Duodenal mucosa (tissue), 2 donors: ENCODE measurements around the gene TBC1D22B.

Experiments
- H3K27ac ChIP-seq: one replicate; pipeline ENCODE4 v1.7.0; 2013; ENCODE audit warnings: low read depth, low read length
- H3K27me3 ChIP-seq, 2 donors: one replicate each; pipeline ENCODE4 v1.7.0; 2013; ENCODE audit warnings: low read length in 2 of 2, control low read depth in 1 of 2; ENCODE audit not compliant: insufficient read depth in 2 of 2, control insufficient read depth in 1 of 2
- H3K36me3 ChIP-seq, 2 donors: one replicate each; pipeline ENCODE4 v1.7.0; 2013; ENCODE audit warnings: low read length in 2 of 2, control low read depth in 1 of 2; ENCODE audit not compliant: insufficient read depth in 2 of 2, control insufficient read depth in 1 of 2
- H3K4me1 ChIP-seq, 2 donors: one replicate each; pipeline ENCODE4 v1.7.0; 2013; ENCODE audit warnings: low read length in 2 of 2, control low read depth in 1 of 2; ENCODE audit not compliant: insufficient read depth in 2 of 2, control insufficient read depth in 1 of 2
- H3K4me3 ChIP-seq, 2 donors: one replicate each; pipeline ENCODE4 v1.7.0; 2013; ENCODE audit warnings: low read length in 2 of 2, low read depth in 1 of 2
- H3K9ac ChIP-seq, 2 donors: one replicate each; pipeline ENCODE4 v1.7.0; 2013; ENCODE audit warnings: low read length in 2 of 2, low read depth in 1 of 2
- H3K9me3 ChIP-seq, 2 donors: one replicate each; pipeline ENCODE4 v1.7.0; 2013; ENCODE audit warnings: low read length in 2 of 2, control low read depth in 1 of 2; ENCODE audit not compliant: control insufficient read depth in 1 of 2

TBC1D22B gene

DNA sequence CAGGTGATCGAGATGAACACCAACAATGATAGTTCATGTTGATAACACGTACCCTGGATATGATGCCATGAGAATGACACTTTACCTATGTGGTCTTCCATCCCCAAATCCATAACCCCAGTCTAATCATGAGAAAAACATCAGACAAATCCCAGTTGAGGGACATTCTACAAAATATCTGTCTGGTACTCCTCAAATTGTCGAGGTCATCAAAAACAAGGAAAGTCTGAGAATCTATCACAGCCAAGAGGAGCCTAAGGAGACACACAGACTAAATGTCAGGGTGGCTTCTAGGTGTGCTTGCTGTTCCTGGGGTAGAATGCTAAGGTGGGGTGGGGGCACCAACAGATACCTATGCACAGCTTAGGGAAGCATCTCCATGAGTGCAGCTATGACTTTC is 93.5 kb downstream of the TBC1D22B start:
- H3K9me3 ChIP-seq, result no peaks in the 10 kb centered on the region
- H3K4me3 ChIP-seq, result no peak overlapping the region
- H3K36me3 ChIP-seq, result no peaks in the 10 kb centered on the region
- no peaks in the 10 kb centered on the region for H3K27me3 ChIP-seq
- peaks cover 6 to 14% of the 10 kb centered on the region in 2 donors for H3K4me1 ChIP-seq
- no peak overlapping the region for H3K27ac ChIP-seq
- no peak overlapping the region for H3K9ac ChIP-seq

DNA sequence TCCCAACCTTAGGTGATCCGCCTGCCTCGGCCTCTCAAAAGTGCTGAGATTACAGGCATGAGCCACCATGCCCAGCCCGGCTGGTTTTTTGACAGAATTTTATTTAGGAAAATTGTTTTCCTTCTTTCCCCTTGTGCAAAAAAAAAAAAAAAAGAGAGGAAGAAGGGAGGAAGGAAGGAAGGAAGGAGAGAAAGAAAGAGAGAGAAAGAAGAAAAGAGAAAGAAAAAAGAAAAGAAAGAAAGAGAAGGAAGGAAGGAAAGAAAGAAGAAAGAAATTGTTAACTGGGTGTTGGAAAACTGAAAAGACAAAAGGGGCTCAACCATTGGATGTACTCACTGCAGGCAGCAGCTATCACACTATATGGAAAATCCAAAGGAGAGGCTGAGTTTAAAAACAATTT is 94.8 kb downstream of the TBC1D22B start:
- Histone ChIP-seq H3K9me3 (no peaks in the 10 kb centered on the region), H3K4me1 (peaks cover 6 to 14% of the 10 kb centered on the region in 2 donors), H3K9ac (no peak overlapping the region), H3K4me3 (no peak overlapping the region), H3K27ac (no peak overlapping the region), H3K27me3 (no peaks in the 10 kb centered on the region), H3K36me3 (no peaks in the 10 kb centered on the region)

DNA sequence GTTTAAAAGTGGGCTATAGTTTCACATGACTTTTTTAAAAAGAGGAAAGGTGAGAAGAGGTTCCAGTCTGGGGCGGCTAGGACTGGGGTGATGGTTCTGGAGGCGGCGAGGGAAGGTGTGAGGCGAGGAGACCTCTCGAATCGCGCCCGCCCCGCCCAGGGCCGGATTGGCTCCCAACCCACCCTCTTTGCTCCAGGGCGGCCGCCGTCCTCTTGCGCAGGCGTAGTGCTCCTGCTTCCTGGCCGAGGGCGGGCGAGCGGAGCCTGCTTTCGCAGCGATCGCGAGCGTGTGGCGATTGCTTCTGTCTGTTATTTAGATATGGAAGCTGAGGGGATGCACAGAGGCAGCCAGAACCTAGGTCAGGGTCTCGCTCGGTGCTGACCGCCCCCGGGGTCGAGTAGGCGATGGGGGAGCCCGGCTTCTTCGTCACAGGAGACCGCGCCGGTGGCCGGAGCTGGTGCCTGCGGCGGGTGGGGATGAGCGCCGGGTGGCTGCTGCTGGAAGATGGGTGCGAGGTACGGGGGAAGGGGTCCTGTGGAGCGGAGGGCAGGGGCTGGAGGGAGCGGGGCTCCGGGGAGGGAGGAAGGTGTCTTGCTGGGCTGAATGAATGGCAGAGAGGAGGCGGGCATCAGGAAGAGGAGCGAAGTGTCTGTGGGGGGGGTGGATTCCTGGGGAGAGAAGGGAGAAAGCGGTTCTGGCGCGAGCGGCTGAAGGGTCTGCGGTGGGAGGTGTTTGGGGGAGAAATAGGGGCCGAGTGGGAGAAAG is 96.4 kb downstream of the TBC1D22B start, which contains the start of gene RNF8:
TSS of gene RNF8 (plus strand) at position 223 of the 765 bp plus-strand sequence. CDS start at position 405, 182 bp downstream.
- Histone ChIP-seq H3K27ac (no peak within 1 kb of the TSS), H3K9me3 (no peaks in the 10 kb centered on the region), H3K36me3 (no peaks in the 10 kb centered on the region), H3K4me1 (peaks cover 6 to 14% of the 10 kb centered on the region in 2 donors), H3K4me3 (peak within 1 kb of the TSS; percentile 93 to 95), H3K27me3 (no peaks in the 10 kb centered on the region), H3K9ac (peak within 1 kb of the TSS; percentile 71 to 76)

DNA sequence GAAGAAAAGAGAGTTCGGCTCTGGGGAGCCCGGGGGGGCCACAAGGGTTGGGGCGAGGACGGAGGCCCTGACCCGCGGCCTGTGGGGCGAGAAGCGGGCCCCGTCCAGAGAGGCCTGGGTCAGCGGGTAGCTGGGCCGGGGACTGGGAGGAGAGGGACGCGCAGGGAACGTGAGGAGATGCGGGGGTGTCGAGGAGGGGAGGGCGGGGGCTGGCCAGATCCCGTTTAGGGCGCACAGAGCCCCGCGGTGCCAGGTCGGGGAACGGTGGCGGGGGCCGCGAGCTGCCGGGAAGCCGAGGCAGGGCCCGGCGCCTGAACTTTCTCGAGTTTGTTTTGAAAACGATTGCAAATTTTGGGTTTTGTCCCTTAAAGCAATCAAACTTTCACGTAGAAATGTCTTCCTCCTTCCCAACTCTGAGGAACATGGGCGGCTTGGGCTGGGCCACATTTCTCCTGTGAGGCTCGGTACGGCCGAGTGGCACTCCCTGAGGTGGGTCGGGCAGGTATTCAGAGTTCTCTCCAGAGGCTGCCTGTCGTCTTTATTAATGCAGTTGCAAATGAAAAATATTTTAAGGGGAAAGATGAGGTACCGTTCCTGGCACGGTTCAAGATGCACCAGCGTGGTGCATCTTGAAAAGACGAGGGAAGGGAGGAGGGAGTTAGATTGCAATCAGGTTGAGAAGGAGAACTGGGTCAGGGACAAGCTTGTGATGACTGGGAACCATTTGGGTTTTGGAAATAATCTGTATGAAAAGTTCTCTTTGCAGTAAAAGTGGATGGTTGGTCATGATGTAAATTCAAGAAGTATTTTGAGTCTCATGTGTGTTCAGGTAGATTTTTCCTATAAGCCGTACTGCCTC is 97.2 kb downstream of the TBC1D22B start:
- Histone ChIP-seq H3K9ac (peak overlapping the region; percentile 71 to 76), H3K9me3 (no peaks in the 10 kb centered on the region), H3K27ac (no peak overlapping the region), H3K27me3 (no peaks in the 10 kb centered on the region), H3K36me3 (no peaks in the 10 kb centered on the region), H3K4me3 (peak overlapping the region; percentile 93 to 95), H3K4me1 (peaks cover 6 to 14% of the 10 kb centered on the region in 2 donors)

DNA sequence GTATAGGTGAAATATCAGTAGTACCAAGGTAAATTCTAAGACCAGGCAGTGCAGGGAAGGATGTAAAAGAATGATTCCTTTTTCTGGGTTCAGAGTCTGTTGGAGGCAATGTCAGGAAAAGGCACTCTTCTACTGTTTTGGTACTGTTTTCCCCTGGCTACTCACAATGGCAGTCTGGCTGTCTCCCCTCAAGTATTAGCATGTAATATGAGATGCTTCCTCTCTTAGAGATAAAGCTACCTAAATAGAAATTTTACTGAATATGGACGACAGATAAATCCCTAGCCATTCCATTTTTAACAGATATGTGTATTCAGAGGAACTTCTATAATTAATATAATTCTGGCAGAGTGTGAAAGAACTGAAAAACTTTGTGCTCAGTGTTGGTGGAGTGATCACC is 99.7 kb downstream of the TBC1D22B start:
- Histone ChIP-seq H3K9me3 (no peaks in the 10 kb centered on the region), H3K27me3 (no peaks in the 10 kb centered on the region), H3K4me3 (no peak overlapping the region), H3K27ac (no peak overlapping the region), H3K36me3 (peaks cover 14 to 17% of the 10 kb centered on the region in 2 donors), H3K9ac (no peak overlapping the region), H3K4me1 (peaks cover 6 to 14% of the 10 kb centered on the region in 2 donors)

DNA sequence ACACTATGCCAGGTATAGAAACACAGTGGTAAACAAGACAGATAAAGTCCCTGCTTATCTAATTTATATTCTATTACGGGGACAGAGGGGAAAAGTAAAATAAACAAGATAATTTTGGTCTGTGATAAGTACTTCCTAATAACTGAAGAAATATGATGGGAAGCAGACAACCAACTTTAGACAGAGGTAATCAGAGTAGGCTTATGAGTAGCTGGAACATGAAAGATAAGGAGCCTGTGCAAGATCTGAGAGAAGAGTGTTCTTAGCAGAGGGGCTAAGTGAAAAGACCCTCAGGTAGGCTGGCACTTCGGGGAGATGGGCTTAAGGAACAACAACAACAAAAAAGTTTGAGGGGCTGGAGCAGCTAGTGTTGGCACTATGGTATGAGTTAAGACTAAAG is 100.3 kb downstream of the TBC1D22B start:
- Histone ChIP-seq H3K36me3 (peaks cover 14 to 21% of the 10 kb centered on the region in 2 donors), H3K9me3 (no peaks in the 10 kb centered on the region), H3K9ac (no peak overlapping the region), H3K4me3 (no peak overlapping the region), H3K27ac (no peak overlapping the region), H3K27me3 (no peaks in the 10 kb centered on the region), H3K4me1 (peaks cover 6 to 14% of the 10 kb centered on the region in 2 donors)

DNA sequence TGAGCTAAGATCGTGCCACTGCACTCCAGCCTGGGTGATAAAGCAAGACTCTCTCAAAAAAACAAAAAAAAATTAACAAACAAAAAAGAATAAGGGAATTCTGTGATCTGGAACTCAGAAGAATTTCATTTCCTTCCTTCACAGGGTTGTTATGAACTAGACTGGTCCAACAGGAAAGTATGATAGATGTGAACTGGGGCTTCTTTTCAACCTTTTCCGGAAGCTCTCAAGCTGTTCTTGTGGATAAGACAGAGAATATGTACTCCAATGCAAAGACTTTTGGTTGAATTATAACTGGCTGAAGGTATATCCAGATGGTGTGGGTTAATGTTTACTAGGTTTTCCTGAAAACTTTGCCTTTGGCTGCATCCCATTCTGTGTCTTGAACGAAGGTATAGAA is 101.5 kb downstream of the TBC1D22B start:
- no peaks in the 10 kb centered on the region for H3K27me3 ChIP-seq
- no peak overlapping the region for H3K4me3 ChIP-seq
- no peak overlapping the region for H3K9ac ChIP-seq
- no peaks in the 10 kb centered on the region for H3K9me3 ChIP-seq
- no peak overlapping the region for H3K27ac ChIP-seq
- peaks cover 6 to 10% of the 10 kb centered on the region in 2 donors for H3K4me1 ChIP-seq
- peaks cover 14 to 26% of the 10 kb centered on the region in 2 donors for H3K36me3 ChIP-seq

DNA sequence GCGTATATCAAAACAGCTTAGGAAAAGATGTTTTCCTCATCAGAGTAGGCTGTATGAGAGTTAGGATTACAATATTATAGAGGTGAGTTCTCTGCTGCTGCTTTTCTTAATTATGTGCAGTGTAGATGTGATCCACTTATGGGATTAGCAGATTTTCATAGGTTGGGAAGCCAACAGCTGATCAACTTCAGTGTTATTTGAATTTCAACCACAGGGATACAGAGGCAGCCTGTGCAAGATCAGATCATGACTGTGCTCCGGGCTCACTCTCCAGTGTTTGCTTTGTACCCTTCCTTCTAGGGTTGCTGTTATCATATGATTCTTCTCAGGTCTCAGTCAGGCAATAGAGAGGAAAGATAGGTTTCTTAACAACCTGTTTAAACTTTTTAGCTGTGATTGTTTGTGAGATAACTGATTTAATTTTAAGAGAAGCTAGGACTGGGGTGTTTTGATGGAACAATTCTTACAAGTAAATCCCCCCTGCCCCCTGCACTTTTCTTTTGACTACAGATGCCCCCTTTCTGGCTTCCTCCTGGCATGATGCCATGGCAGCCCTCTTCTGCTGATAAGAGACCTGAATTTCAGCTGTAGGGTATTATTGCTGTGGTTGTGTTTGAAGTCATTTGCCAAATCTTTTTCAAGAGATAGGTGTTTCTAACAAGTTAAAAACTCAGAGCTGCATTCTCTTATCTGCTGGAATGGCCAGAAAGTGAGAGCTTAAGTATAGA is 104.7 kb downstream of the TBC1D22B start:
- Histone ChIP-seq H3K4me3 (no peak overlapping the region), H3K9me3 (no peaks in the 10 kb centered on the region), H3K4me1 (no peaks in the 10 kb centered on the region), H3K27me3 (no peaks in the 10 kb centered on the region), H3K27ac (no peak overlapping the region), H3K9ac (no peak overlapping the region), H3K36me3 (peaks cover 14 to 30% of the 10 kb centered on the region in 2 donors)

DNA sequence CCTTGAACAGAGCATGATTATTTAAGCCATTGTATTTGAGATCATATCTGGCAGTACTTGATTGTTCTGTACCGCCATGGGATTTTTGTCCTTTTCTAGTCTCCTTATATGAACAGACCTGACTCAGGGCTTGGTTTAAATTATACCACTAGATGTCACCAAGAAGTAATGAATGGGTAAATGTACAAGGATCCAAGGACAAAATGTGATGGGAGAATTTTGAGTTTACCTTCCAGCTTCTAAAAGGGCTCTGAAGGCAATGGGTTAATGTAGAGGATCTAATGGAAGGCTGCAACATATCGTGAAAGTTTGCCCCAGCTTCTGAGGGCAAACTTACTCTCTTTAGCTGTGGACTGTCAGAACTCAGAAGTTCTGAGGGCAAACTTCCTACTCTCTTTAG is 108.2 kb downstream of the TBC1D22B start:
- Histone ChIP-seq H3K27me3 (no peaks in the 10 kb centered on the region), H3K9me3 (no peaks in the 10 kb centered on the region), H3K36me3 (peaks cover 12 to 57% of the 10 kb centered on the region in 2 donors), H3K4me1 (no peaks in the 10 kb centered on the region), H3K4me3 (no peak overlapping the region), H3K27ac (no peak overlapping the region), H3K9ac (no peak overlapping the region)
